HuH-7 (cell line): ENCODE data around the gene ZNF655.
"Not testable (repeated sequence)": the region's sequence is repeated elsewhere in the genome, so short reads cannot be mapped to it uniquely, and the experiment has no call there.

ENCODE experiments used
- DNase-seq: peaks from one replicate; pipeline ENCODE4 v3.0.0; 2011; ENCODE audit warnings: low spot score

Gene ZNF655

GRCh38 chr7:99558306-99559174, at the start of gene ZNF655:
TSS of gene ZNF655 (plus strand) at chr7:99558642. CDS start at chr7:99560560, 1,918 bp downstream.
- peak; percentile 98 for DNase-seq

GRCh38 chr7:99514050-99514449, 44.4 kb upstream of the ZNF655 start:
- DNase-seq, result no peak

- no peak for DNase-seq
These were observed 37.0 kb upstream of the ZNF655 start for GRCh38 chr7:99521399-99521798.

- DNase-seq, result no peak
These were observed 32.6 kb upstream of the ZNF655 start for GRCh38 chr7:99525713-99526440.

GRCh38 chr7:99531354-99531765, 27.1 kb upstream of the ZNF655 start:
- no peak for DNase-seq

GRCh38 chr7:99535667-99536066, 22.8 kb upstream of the ZNF655 start:
- no peak for DNase-seq

GRCh38 chr7:99539213-99539811, 19.1 kb upstream of the ZNF655 start:
- no peak for DNase-seq

GRCh38 chr7:99540542-99540941, 17.9 kb upstream of the ZNF655 start:
- DNase-seq, result no peak

GRCh38 chr7:99541212-99541611, 17.2 kb upstream of the ZNF655 start:
- no peak for DNase-seq

GRCh38 chr7:99543081-99543671, 15.3 kb upstream of the ZNF655 start:
- no peak for DNase-seq

- DNase-seq, result no peak
These were observed 14.5 kb upstream of the ZNF655 start for GRCh38 chr7:99543916-99544315.

GRCh38 chr7:99545308-99545707, 13.1 kb upstream of the ZNF655 start:
- not testable (repeated sequence) for DNase-seq

- not testable (repeated sequence) for DNase-seq
These were observed 8.9 kb upstream of the ZNF655 start for GRCh38 chr7:99549545-99549944.

GRCh38 chr7:99551334-99551733, 7.1 kb upstream of the ZNF655 start:
- no peak for DNase-seq

GRCh38 chr7:99551767-99552463, 6.5 kb upstream of the ZNF655 start, which contains the start of gene FAM200A:
TSS of gene FAM200A (minus strand) at chr7:99552114. CDS start at chr7:99548407, 3,707 bp downstream.
- DNase-seq, result peak; percentile 97

GRCh38 chr7:99553039-99553438, 5.4 kb upstream of the ZNF655 start:
- no peak for DNase-seq

GRCh38 chr7:99554939-99555338, 3.5 kb upstream of the ZNF655 start:
- no peak for DNase-seq

- DNase-seq, result no peak
These were observed 1.2 kb upstream of the ZNF655 start for GRCh38 chr7:99557196-99557607.

- DNase-seq, result no peak
These were observed 519 bp upstream of the ZNF655 start for GRCh38 chr7:99557940-99558305.

- no peak for DNase-seq
These were observed 903 bp downstream of the ZNF655 start for GRCh38 chr7:99559175-99559915.
